SK-N-SH treated with all-trans-retinoic acid at 6 μM for 48 hours (cell line): ENCODE results near the gene TFAP2B.

Source experiments
- ARNTL ChIP-seq: fragments of 450-650 bp; formaldehyde crosslinking; IDR thresholded peaks from 2 replicates; pipeline ENCODE4 v1.5.0; 2020; ENCODE audit warnings: low read depth, mild to moderate bottlenecking, moderate library complexity, borderline replicate concordance
- BACH2 ChIP-seq: fragments of 250-450 bp; sonication (Bioruptor Pico); IDR thresholded peaks from 2 replicates; pipeline ENCODE4 v1.9.0; 2021; ENCODE audit warnings: mild to moderate bottlenecking, borderline replicate concordance
- CSDC2 ChIP-seq: fragments of 250-450 bp; sonication (Bioruptor Pico); IDR thresholded peaks from 2 replicates; pipeline ENCODE4 v1.5.0; 2020; ENCODE audit warnings: mild to moderate bottlenecking, moderate library complexity
- GLIS3 ChIP-seq: fragments of 250-450 bp; sonication (Bioruptor Pico); IDR thresholded peaks from 2 replicates; pipeline ENCODE4 v1.5.0; 2020; ENCODE audit warnings: mild to moderate bottlenecking, moderate library complexity
- ISL1 ChIP-seq: fragments of 250-450 bp; sonication (Bioruptor Pico); IDR thresholded peaks from 2 replicates; pipeline ENCODE4 v2.1.2; 2022; ENCODE audit warnings: mild to moderate bottlenecking, moderate library complexity
- PATZ1 ChIP-seq: fragments of 250-450 bp; sonication (Bioruptor Pico); IDR thresholded peaks from 2 replicates; pipeline ENCODE4 v1.8.0; 2020; ENCODE audit warnings: mild to moderate bottlenecking, moderate library complexity, borderline replicate concordance
- TOX ChIP-seq: fragments of 250-450 bp; sonication (Bioruptor Pico); IDR thresholded peaks from 2 replicates; pipeline ENCODE4 v1.8.0; 2021; ENCODE audit warnings: mild to moderate bottlenecking, moderate library complexity, borderline replicate concordance
- ZC3H10 ChIP-seq: fragments of 250-450 bp; sonication (Bioruptor Pico); IDR thresholded peaks from 2 replicates; pipeline ENCODE4 v1.5.1; 2021; ENCODE audit warnings: mild to moderate bottlenecking, moderate library complexity
- ZFP3 ChIP-seq: fragments of 250-450 bp; sonication (Bioruptor Pico); IDR thresholded peaks from 2 replicates; pipeline ENCODE4 v1.5.0; 2020; ENCODE audit warnings: mild to moderate bottlenecking, moderate library complexity
- ZNF8 ChIP-seq: fragments of 450-650 bp; formaldehyde crosslinking; IDR thresholded peaks from 2 replicates; pipeline ENCODE4 v1.5.0; 2020; ENCODE audit warnings: mild to moderate bottlenecking, moderate library complexity
- TF ChIP-seq, protein P1 (sequence below): fragments of 250-450 bp; sonication (Bioruptor Pico); IDR thresholded peaks from 2 replicates; pipeline ENCODE4 v1.5.1; 2020; ENCODE audit warnings: low read depth, mild to moderate bottlenecking, moderate library complexity

GRCh38 chr6:50815436-50816114 lies 3.1 kb upstream of the TFAP2B start:
- TF ChIP-seq, protein P1, sequence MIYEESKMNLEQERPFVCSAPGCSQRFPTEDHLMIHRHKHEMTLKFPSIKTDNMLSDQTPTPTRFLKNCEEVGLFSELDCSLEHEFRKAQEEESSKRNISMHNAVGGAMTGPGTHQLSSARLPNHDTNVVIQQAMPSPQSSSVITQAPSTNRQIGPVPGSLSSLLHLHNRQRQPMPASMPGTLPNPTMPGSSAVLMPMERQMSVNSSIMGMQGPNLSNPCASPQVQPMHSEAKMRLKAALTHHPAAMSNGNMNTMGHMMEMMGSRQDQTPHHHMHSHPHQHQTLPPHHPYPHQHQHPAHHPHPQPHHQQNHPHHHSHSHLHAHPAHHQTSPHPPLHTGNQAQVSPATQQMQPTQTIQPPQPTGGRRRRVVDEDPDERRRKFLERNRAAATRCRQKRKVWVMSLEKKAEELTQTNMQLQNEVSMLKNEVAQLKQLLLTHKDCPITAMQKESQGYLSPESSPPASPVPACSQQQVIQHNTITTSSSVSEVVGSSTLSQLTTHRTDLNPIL = no peak
- no peak for TF ChIP-seq CSDC2 (CRISPR knock-in tag)
- no peak for TF ChIP-seq ZFP3 (CRISPR knock-in tag)
- TF ChIP-seq ARNTL (CRISPR knock-in tag) = no peak
- no peak for TF ChIP-seq ZNF8 (CRISPR knock-in tag)
- TF ChIP-seq PATZ1 (CRISPR knock-in tag) = no peak
- TF ChIP-seq TOX (CRISPR knock-in tag) = no peak
- no peak for TF ChIP-seq ISL1
- no peak for TF ChIP-seq ZC3H10 (CRISPR knock-in tag)
- no peak for TF ChIP-seq GLIS3 (CRISPR knock-in tag)
- TF ChIP-seq BACH2 (CRISPR knock-in tag) = no peak
